GM13976 (cell line): ENCODE measurements around the gene DCUN1D3.
A peak's percentile ranks its signal among the peaks of the same experiment; 100 is the strongest.
"Not testable (repeated sequence)": the region's sequence is repeated elsewhere in the genome, so short reads cannot be mapped to it uniquely, and the experiment has no call there.

Source experiments
- DNase-seq: peaks from one replicate; pipeline ENCODE4 v3.0.0; 2012; ENCODE audit warnings: low spot score
- CTCF ChIP-seq: IDR thresholded peaks from 2 replicates; pipeline ENCODE4 v1.5.1; 2012; ENCODE audit warnings: borderline replicate concordance, mild to moderate bottlenecking; ENCODE audit not compliant: insufficient read depth; ENCODE audit errors: extremely low read depth, missing control alignments, control extremely low read depth
- in situ Hi-C: fragments of 300-500 bp; cut with MboI; formaldehyde crosslinking; loops from one replicate; pipeline ENCODE4 v1.12.0; 2022; ENCODE audit warnings: low sequenced_read_pairs, mixed read lengths, inconsistent platforms; ENCODE audit not compliant: unreplicated experiment

Gene DCUN1D3

GRCh38 chr16:20812510-20812909 lies 87.6 kb downstream of the DCUN1D3 start:
- no peak for DNase-seq
- no peak for TF ChIP-seq CTCF
- in situ Hi-C loops: no loop called here

- no peak for DNase-seq
- in situ Hi-C loops: no loop called here
- no peak for TF ChIP-seq CTCF
Observed at GRCh38 chr16:20811889-20812439, 88.2 kb downstream of the DCUN1D3 start.

- in situ Hi-C loops: no loop called here
- no peak for DNase-seq
- no peak for TF ChIP-seq CTCF
Observed at GRCh38 chr16:20807862-20808261, 92.3 kb downstream of the DCUN1D3 start.

- in situ Hi-C loops: no loop called here
- DNase-seq: peak; percentile 94
- TF ChIP-seq CTCF: peak; percentile 61
Observed at GRCh38 chr16:20806168-20807050, 93.7 kb downstream of the DCUN1D3 start, which contains the start of the genes ERI2 and REXO5. Gene ERI2 (minus strand): TSS chr16:20806472. CDS start chr16:20806430, 42 bp downstream. Gene REXO5 (plus strand): TSS chr16:20806527. CDS start chr16:20806954, 427 bp downstream.

- DNase-seq, in situ Hi-C loops: not testable (repeated sequence)
Observed at GRCh38 chr16:20805684-20806167, 94.4 kb downstream of the DCUN1D3 start.
